ENCODE data around the gene INSR. TPM values are rescaled to one million over a fixed set of nuclear protein-coding genes. Genes with fewer than 3 reads are reported as not detected.

INSR gene
- total RNA-seq, 1 experiment from 2014 or later: 2.5 TPM

DNA sequence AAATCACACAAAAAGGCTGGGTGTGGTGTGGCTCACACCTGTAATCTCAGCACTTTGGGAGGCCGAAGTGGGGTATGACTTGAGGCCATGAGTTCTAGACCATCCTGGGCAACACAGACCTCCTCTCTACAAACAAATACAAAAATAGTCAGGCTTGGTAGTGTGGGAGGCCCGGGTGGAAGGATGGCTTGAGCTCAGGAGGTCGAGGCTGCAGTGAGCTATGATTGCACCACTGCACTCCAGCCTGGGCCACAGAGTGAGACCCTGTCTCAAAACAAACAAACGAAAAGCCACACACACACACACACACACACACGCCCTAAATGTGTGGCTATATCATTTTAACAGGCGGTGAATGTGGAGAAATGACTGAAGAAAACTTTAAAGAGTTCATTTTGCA, 225.6 kb downstream of the INSR start:
- H3K4me3 ChIP-seq (ENCODE audit: low read depth in 2 of 2, low read length in 2 of 2): peak overlapping the region; percentile 52 to 97; a peak in 3 of 4 replicates
- no peak overlapping the region for H3K27ac ChIP-seq (ENCODE audit: low read length)
- CTCF ChIA-PET: no interaction called here
- H3K27me3 ChIP-seq (ENCODE audit: control insufficient read depth, insufficient read depth, low read length): no peaks in the 10 kb centered on the region
- TF ChIP-seq, protein P1, sequence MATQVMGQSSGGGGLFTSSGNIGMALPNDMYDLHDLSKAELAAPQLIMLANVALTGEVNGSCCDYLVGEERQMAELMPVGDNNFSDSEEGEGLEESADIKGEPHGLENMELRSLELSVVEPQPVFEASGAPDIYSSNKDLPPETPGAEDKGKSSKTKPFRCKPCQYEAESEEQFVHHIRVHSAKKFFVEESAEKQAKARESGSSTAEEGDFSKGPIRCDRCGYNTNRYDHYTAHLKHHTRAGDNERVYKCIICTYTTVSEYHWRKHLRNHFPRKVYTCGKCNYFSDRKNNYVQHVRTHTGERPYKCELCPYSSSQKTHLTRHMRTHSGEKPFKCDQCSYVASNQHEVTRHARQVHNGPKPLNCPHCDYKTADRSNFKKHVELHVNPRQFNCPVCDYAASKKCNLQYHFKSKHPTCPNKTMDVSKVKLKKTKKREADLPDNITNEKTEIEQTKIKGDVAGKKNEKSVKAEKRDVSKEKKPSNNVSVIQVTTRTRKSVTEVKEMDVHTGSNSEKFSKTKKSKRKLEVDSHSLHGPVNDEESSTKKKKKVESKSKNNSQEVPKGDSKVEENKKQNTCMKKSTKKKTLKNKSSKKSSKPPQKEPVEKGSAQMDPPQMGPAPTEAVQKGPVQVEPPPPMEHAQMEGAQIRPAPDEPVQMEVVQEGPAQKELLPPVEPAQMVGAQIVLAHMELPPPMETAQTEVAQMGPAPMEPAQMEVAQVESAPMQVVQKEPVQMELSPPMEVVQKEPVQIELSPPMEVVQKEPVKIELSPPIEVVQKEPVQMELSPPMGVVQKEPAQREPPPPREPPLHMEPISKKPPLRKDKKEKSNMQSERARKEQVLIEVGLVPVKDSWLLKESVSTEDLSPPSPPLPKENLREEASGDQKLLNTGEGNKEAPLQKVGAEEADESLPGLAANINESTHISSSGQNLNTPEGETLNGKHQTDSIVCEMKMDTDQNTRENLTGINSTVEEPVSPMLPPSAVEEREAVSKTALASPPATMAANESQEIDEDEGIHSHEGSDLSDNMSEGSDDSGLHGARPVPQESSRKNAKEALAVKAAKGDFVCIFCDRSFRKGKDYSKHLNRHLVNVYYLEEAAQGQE (IDR thresholded peaks at IDR 0.05; ENCODE audit: insufficient read depth in 1 of 2, low read depth in 2 of 2, low read length in 1 of 2): no peak
- TF ChIP-seq POLR2AphosphoS5 (IDR thresholded peaks at IDR 0.05; ENCODE audit: low read depth, low read length) (no peak), SIN3A (IDR thresholded peaks at IDR 0.05; ENCODE audit: borderline replicate concordance, insufficient read depth, low read depth, low read length) (no peak), TCF7L2 (IDR thresholded peaks at IDR 0.05; ENCODE audit: low read depth, low read length) (no peak)
- TF ChIP-seq, protein P2, sequence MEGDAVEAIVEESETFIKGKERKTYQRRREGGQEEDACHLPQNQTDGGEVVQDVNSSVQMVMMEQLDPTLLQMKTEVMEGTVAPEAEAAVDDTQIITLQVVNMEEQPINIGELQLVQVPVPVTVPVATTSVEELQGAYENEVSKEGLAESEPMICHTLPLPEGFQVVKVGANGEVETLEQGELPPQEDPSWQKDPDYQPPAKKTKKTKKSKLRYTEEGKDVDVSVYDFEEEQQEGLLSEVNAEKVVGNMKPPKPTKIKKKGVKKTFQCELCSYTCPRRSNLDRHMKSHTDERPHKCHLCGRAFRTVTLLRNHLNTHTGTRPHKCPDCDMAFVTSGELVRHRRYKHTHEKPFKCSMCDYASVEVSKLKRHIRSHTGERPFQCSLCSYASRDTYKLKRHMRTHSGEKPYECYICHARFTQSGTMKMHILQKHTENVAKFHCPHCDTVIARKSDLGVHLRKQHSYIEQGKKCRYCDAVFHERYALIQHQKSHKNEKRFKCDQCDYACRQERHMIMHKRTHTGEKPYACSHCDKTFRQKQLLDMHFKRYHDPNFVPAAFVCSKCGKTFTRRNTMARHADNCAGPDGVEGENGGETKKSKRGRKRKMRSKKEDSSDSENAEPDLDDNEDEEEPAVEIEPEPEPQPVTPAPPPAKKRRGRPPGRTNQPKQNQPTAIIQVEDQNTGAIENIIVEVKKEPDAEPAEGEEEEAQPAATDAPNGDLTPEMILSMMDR (IDR thresholded peaks at IDR 0.05): no peak
- ATAC-seq: no peak
- H3K4me1 ChIP-seq (ENCODE audit: control insufficient read depth, insufficient read depth, low read length): no peaks in the 10 kb centered on the region
- peaks cover 4% of the 10 kb centered on the region; the same call in 1 of the 2 replicates for H3K9me3 ChIP-seq (ENCODE audit: control insufficient read depth, insufficient read depth, low read depth, low read length)
- in situ Hi-C loops (cut with HindIII; ENCODE audit: low pct_unique_long_range_greater_than_20kb, low sequenced_read_pairs) (no loop called here), intact Hi-C loops (cut with micrococcal nuclease; ENCODE audit: unreplicated experiment) (no loop called here)
- POLR2A ChIA-PET: interaction anchor here (0.5 to 1.0 kb wide), 2 partner anchors 31 to 678 kb away, joined by 3 to 12 read pairs; no protein-coding TSS in a partner anchor
- H3K36me3 ChIP-seq (ENCODE audit: control insufficient read depth, insufficient read depth, low read length): peaks cover 5% of the 10 kb centered on the region
- BruUV-seq (replicated peaks): no TSS peak
- DNase-seq (ENCODE audit: low read depth, low spot score): no peak

DNA sequence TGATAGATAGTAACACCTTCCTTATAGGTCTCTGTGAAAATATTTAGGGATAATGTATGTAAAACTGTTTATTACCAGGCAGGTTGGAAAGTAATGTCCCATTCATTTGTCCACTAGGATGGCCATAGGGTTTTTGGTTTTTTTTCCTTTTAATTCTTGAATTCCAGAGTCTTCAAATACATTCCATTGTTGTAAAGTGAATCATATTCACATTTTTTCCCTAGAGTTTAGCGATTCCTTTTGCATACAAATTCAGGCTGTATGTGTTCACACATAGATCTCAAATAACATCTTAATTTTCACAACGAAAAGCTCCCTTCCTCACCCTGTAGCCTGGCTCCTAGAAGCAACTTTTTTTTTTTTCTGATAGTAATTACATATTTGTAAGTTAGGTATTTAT, 226.5 kb downstream of the INSR start:
- no peak for TF ChIP-seq TCF7L2 (IDR thresholded peaks at IDR 0.05; ENCODE audit: low read depth, low read length)
- TF ChIP-seq POLR2AphosphoS5 (IDR thresholded peaks at IDR 0.05; ENCODE audit: low read depth, low read length): no peak
- TF ChIP-seq, protein P1 (IDR thresholded peaks at IDR 0.05; ENCODE audit: insufficient read depth in 1 of 2, low read depth in 2 of 2, low read length in 1 of 2): no peak
- TF ChIP-seq, protein P2 (IDR thresholded peaks at IDR 0.05): no peak
- no peak for TF ChIP-seq SIN3A (IDR thresholded peaks at IDR 0.05; ENCODE audit: borderline replicate concordance, insufficient read depth, low read depth, low read length)
- H3K4me3 ChIP-seq (ENCODE audit: low read depth in 2 of 2, low read length in 2 of 2): no peak overlapping the region
- no peaks in the 10 kb centered on the region for H3K27me3 ChIP-seq (ENCODE audit: control insufficient read depth, insufficient read depth, low read length)
- no peak overlapping the region for H3K27ac ChIP-seq (ENCODE audit: low read length)
- BruUV-seq (replicated peaks): no TSS peak
- H3K36me3 ChIP-seq (ENCODE audit: control insufficient read depth, insufficient read depth, low read length): peaks cover 5% of the 10 kb centered on the region
- intact Hi-C loops (cut with micrococcal nuclease; ENCODE audit: unreplicated experiment) (no loop called here), in situ Hi-C loops (cut with HindIII; ENCODE audit: low pct_unique_long_range_greater_than_20kb, low sequenced_read_pairs) (no loop called here)
- POLR2A ChIA-PET: no interaction called here
- DNase-seq (ENCODE audit: low read depth, low spot score) (no peak), ATAC-seq (no peak)
- H3K9me3 ChIP-seq (ENCODE audit: control insufficient read depth, insufficient read depth, low read depth, low read length): peaks cover 4% of the 10 kb centered on the region; the same call in 1 of the 2 replicates
- no peaks in the 10 kb centered on the region for H3K4me1 ChIP-seq (ENCODE audit: control insufficient read depth, insufficient read depth, low read length)
- CTCF ChIA-PET: no interaction called here

Measured in Panc1 (cell line).